Right forelimb (tissue), 1 donor: ENCODE data around the gene CLTC.
"Not testable (repeated sequence)": the region's sequence is repeated elsewhere in the genome, so short reads cannot be mapped to it uniquely, and the experiment has no call there.

Source experiments
- DNase-seq: peaks from one replicate; pipeline ENCODE4 v3.0.0-alpha.2; 2018

The CLTC gene

DNA sequence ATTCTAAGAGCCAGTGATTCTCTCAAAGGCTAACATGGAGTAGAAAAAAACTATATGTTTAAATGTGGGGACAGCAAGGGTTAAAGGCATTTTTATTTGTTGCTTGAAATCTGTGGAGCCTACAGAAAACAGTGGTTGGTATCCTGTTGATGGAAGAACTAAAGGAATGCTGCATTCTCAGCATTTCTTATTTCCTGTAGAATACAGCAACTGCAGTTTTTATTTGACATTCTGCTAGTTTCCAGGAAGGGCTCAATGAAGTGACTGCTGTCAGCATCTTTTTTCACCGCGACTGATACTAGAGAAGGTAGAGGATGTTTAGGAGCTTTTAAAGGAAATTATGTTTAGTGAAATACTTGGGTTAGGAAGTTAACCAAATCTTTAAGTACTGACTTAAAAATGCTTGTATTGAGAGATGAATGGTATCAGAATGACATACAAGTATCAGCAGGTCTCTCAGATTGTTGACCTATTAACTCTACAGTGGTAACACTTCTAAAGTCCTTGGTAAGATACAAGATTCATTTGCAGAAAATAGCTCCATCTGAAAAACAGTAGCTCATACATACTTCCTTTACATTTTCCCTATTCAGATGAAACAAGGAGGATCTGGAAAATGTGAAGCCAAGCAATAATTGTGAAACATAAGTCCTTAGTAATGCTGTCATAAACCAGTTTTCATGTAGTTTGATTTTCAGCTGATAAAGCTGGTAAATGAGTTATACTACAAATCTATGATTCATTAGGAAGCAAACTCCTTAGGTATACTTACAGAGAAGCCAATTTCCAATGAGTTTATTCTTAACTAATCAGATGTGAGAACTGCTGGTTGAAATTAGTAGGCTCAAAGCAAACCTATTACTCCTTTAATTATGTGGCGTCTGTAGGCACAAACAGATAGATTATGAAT is 15.2 kb downstream of the CLTC start:
- no peak for DNase-seq

DNA sequence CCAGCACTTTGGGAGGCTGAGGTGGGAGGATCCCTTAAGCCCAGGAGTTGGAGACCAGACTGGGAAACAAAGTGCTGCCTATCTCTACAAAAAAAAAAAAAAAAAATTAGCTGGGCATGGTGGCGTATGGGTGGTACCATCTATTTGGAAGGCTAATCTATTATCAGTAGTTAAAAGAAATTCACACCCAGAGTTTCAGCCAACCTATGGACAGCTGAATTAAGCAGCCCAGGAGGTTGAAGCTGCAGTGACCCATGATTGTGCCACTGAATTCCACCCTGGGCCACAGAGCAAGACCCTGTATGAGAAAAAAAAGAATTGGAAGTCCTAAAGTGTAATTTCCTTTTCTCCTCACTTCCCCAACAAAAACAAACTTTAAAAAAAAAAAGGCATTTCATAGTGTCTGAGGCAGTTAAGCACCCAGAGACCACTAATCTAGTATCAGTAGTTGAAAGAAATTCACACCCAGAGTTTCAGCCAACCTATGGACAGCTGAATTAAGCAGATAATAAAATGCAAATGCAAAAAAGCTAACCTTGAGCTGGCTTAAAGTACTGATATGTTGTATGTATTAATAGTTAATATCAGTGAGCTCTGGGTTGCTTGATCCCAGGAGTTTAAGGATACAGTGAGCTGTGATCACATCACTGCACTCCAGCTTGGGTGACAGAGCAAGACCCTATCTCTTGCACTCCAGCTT is 18.1 kb downstream of the CLTC start:
- DNase-seq: no peak

- DNase-seq: no peak
These were observed 18.9 kb downstream of the CLTC start for GRCh38 chr17:59638553-59638952.

- DNase-seq: no peak
These were observed 22.2 kb downstream of the CLTC start for GRCh38 chr17:59641799-59642484.

- DNase-seq: no peak
These were observed 22.9 kb downstream of the CLTC start for GRCh38 chr17:59642565-59642964.

DNA sequence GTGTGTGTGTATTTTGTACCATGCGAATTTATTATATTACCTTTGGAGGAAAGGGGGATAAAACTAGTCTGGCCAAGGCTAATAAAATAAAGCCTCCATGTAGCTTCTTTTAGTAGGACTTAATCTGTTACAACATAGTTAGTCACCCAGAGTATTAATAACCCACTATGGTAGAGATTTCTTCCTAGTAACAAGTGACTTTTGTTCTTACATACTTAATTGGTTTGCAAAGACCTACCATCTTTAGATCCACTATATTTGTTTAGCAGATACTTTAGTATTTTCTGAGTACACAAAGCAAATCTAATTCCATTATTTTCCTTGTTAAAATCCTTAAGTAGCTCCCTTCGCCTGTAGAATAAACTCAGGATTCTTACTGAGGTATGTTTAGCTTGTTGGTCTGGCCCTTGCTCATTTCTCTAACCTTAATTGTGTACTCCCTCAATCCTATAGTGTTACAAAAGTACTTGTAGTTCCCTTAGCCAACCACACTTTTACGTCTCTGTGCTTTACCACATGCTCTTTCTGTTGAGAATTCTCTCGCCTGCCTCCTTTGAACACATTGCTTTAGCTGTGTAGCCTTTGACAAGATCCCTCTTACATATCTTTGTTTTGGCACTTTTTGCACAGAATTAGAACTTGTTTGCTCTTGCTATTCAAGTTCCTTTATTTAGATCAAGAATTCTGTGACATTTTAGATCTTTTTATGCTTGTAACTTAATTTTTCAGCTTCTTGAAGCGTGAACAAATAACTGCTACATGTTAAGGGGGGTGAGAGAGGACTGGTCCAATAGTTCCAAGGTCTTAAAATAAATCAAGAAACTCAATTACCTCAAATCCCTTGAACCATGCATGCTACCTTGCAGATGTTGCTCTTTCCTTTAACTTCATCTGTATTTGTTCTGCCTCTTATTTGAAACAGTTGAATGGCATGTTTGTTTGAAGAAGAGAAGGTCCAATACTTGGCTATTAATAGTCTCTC is 23.8 kb downstream of the CLTC start:
- no peak for DNase-seq

GRCh38 chr17:59647288-59647687 is 27.6 kb downstream of the CLTC start:
- no peak for DNase-seq

DNA sequence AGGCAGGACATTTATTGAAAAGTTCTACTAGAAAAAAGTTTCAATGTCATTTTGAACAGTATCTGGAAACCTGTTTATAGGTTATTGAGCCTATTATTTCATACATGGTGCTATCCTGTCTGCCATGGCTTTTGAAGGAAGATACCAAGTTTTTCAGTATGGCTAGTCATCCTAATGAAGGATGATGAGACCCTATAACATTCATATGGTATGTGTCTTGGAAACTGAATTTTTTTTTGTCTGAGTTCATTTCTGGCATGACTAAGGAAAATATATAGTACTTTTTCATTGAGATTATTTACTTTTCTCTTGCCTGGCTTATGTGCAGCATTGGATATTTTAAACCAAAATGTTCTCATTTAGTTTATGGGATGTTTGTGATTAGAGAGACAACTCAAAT is 30.2 kb downstream of the CLTC start:
- DNase-seq: no peak

- no peak for DNase-seq
These were observed 30.9 kb downstream of the CLTC start for GRCh38 chr17:59650642-59651041.

GRCh38 chr17:59651346-59651745 is 31.7 kb downstream of the CLTC start:
- DNase-seq: no peak

DNA sequence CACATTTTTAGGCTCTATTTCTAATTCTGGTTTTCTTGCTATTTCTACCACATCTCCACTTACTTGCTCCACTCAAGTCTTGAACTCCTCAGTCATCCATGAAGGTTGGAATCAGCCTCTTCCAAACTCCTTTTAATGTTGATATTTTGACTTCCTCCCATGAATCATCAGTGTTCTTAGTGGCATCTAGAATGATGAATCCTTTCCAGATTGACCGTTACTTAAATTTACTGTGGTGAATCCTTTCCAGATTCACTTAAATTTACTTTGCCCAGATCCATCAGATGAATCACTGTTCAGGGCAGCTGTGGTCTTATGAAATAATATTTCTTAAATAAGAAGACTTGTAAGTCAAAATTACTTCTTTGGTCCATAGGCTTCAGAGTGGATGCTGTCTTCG is 32.4 kb downstream of the CLTC start:
- DNase-seq: no peak

DNA sequence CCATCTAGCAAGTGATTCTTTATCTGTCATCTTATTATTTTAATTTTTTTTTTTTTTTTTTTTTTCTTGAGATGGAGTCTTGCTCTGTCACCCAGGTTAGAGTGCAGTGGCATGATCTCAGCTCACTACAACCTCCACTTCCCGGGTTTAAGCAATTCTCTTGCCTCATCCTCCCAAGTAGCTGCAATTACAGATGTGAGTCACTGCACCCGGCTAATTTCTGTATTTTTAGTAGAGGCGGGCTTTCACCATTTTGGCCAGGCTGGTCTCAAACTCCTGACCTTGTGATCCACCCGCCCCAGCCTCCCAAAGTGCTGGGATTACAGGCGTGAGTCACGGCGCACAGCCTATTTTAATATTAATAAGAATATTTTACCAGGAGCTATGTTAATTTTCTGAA is 36.9 kb downstream of the CLTC start:
- DNase-seq: not testable (repeated sequence)

DNA sequence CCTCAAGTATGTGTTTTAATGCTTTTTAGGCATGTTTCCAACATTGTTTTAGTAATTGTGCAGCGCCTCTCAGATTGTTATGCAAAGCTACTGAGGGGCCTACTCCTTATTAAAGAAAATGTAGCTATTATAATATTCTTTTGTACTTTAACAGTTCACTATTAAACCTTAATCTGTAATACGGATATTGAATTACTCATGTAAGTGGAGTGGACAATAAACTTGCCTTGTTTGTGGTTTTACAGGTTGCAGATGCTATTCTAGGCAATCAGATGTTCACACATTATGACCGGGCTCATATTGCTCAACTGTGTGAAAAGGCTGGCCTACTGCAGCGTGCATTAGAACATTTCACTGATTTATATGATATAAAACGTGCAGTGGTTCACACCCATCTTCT is 46.5 kb downstream of the CLTC start:
- no peak for DNase-seq

- no peak for DNase-seq
These were observed 49.1 kb downstream of the CLTC start for GRCh38 chr17:59668816-59669215.

DNA sequence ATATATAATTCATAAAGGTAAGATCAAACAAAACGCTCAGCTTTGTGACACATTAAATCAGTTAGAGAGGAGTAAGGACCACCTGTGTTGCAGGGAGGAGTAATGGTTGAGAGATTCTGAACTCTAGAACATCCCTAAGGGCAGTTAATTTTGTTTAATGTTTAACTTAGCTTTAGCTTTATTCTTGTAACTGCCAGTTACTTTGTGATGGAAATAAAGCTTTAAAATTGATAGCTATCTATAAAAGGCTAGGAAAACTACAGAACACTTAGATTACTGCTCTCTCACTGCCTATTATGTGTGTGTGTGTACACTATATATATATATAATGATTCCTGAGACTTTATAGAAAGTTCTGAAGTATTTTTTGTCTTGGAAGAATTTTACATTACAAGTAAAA is 49.7 kb downstream of the CLTC start:
- no peak for DNase-seq

GRCh38 chr17:59669944-59670343 is 50.2 kb downstream of the CLTC start:
- DNase-seq: no peak

- no peak for DNase-seq
These were observed 51.7 kb downstream of the CLTC start for GRCh38 chr17:59671386-59671785.

- no peak for DNase-seq
These were observed 55.5 kb downstream of the CLTC start for GRCh38 chr17:59675231-59675630.

DNA sequence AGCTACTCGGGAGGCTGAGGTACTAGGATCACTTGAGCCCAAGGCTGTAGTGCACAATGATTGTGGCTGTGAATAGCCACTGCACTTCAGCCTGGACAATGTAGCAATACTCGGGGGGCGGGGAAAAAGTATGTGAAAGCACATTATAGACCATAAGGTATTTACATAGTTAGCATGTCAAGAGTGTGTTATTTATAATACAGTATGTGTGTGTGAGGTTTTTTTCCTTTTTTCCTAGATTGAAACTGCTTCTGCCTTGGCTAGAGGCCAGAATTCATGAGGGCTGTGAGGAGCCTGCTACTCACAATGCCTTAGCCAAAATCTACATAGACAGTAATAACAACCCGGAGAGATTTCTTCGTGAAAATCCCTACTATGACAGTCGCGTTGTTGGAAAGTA is 57.0 kb downstream of the CLTC start:
- no peak for DNase-seq

GRCh38 chr17:59678918-59679317 is 59.2 kb downstream of the CLTC start:
- no peak for DNase-seq

DNA sequence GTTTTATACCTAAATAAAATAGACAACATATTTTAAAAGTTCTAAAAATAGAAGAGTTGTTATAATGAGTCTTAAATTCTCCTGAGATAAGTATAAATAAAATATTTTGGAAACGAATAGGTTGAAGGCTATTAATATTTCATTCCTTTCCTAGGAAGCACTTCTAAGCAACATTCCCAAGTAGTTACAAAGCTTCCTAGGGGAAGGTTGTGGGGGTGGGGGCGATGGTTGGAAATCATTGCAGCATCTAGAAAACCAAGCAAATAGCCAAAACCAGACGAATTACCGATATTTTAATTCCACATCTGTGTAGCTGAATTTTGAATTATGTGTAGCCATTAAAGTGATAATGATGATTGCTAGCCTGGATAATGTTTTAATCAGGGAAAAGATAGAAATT is 60.6 kb downstream of the CLTC start:
- no peak for DNase-seq

- DNase-seq: no peak
These were observed 63.6 kb downstream of the CLTC start for GRCh38 chr17:59683283-59683682.

GRCh38 chr17:59684967-59685366 is 65.3 kb downstream of the CLTC start:
- DNase-seq: no peak
